Caco-2 (cell line): ENCODE results near the gene GRK3. TPM values are rescaled to one million over a fixed set of nuclear protein-coding genes. Genes with fewer than 3 reads are reported as not detected.

Experiments used
- BruUV-seq: library from RNA; stranded (reverse); fragments of 400-500 nt; replicated peaks from 2 replicates; lab custom pipeline; 2021; lab: Mats Ljungman, UMichigan
- CTCF ChIA-PET: fragments of 300-600 bp; sonication (Branson Sonifier 250); formaldehyde crosslinking; loops from one replicate; lab custom pipeline; 2022; ENCODE audit warnings: antibody characterized with exemption; lab: Charles Lee
- POLR2A ChIA-PET: fragments of 300-600 bp; sonication (Branson Sonifier 250); formaldehyde crosslinking; loops from one replicate; lab custom pipeline; 2022; ENCODE audit warnings: antibody characterized with exemption; lab: Charles Lee
- DNase-seq, 2 experiments: peaks; one replicate each; pipeline versions ENCODE4 v3.0.0 to v3.0.0-alpha.2; 2020 to 2022
- H3K27me3 ChIP-seq: replicated peaks from 2 replicates; pipeline ENCODE4 v1.6.0; 2011; ENCODE audit warnings: low read length; ENCODE audit not compliant: control insufficient read depth, insufficient read depth
- H3K36me3 ChIP-seq: 2 replicates; pipeline ENCODE4 v1.5.1; 2011; ENCODE audit warnings: low read length; ENCODE audit not compliant: control insufficient read depth, insufficient read depth
- H3K4me1 ChIP-seq: fragments of 250-450 bp; sonication (Bioruptor Pico); 2 replicates; pipeline ENCODE4 v1.5.1; 2020; ENCODE audit warnings: mild to moderate bottlenecking
- H3K4me3 ChIP-seq: 2 replicates; pipeline ENCODE4 v1.5.1; 2011; ENCODE audit warnings: low read depth, mild to moderate bottlenecking, control low read depth, low read length
- H3K9me3 ChIP-seq: fragments of 250-450 bp; sonication (Bioruptor Pico); 2 replicates; pipeline ENCODE4 v1.5.1; 2020; ENCODE audit warnings: mild to moderate bottlenecking, moderate library complexity
- H3K27ac Mint-ChIP-seq: one replicate; pipeline ENCODE4 v1.8.0; 2022; ENCODE audit warnings: mixed read lengths; ENCODE audit not compliant: unreplicated experiment
- H3K27me3 Mint-ChIP-seq: one replicate; pipeline ENCODE4 v1.8.0; 2022; ENCODE audit warnings: mixed read lengths; ENCODE audit not compliant: insufficient read depth, unreplicated experiment
- H3K36me3 Mint-ChIP-seq: one replicate; pipeline ENCODE4 v1.8.0; 2022; ENCODE audit warnings: mild to moderate bottlenecking, mixed read lengths; ENCODE audit not compliant: insufficient read depth, unreplicated experiment
- H3K4me1 Mint-ChIP-seq: one replicate; pipeline ENCODE4 v1.8.0; 2022; ENCODE audit warnings: low read depth, mixed read lengths; ENCODE audit not compliant: unreplicated experiment
- H3K4me3 Mint-ChIP-seq: one replicate; pipeline ENCODE4 v1.8.0; 2022; ENCODE audit warnings: mild to moderate bottlenecking, moderate library complexity, mixed read lengths; ENCODE audit not compliant: unreplicated experiment
- H3K9me3 Mint-ChIP-seq: one replicate; pipeline ENCODE4 v1.8.0; 2022; ENCODE audit warnings: mixed read lengths; ENCODE audit not compliant: unreplicated experiment
- intact Hi-C: fragments of 100-400 bp; cut with micrococcal nuclease; formaldehyde crosslinking; loops from one replicate; pipeline ENCODE4 v1.10.0; 2022; ENCODE audit not compliant: unreplicated experiment
- total RNA-seq: library from RNA; stranded (reverse); gene quantifications from 2 replicates; pipeline ENCODE4 v1.2.3, GENCODE V29; 2022
- TF ChIP-seq, protein P1 (sequence below), 2 experiments: fragments of 200-600 bp in 1 of 2; IDR thresholded peaks; 1 replicate in 1 of 2; 2 replicates in 1 of 2; pipeline versions ENCODE4 v1.5.1 to v1.8.0; 2011 to 2022; ENCODE audit warnings: antibody characterized with exemption in 1 of 2, control low read depth in 1 of 2, inconsistent platforms in 1 of 2, low read depth in 1 of 2, low read length in 1 of 2, mild to moderate bottlenecking in 1 of 2, moderate library complexity in 1 of 2; ENCODE audit not compliant: insufficient read depth in 1 of 2, severe bottlenecking in 1 of 2, unreplicated experiment in 1 of 2

The GRK3 gene
- total RNA-seq, 1 experiment from 2014 or later, result 9.7 TPM

DNA sequence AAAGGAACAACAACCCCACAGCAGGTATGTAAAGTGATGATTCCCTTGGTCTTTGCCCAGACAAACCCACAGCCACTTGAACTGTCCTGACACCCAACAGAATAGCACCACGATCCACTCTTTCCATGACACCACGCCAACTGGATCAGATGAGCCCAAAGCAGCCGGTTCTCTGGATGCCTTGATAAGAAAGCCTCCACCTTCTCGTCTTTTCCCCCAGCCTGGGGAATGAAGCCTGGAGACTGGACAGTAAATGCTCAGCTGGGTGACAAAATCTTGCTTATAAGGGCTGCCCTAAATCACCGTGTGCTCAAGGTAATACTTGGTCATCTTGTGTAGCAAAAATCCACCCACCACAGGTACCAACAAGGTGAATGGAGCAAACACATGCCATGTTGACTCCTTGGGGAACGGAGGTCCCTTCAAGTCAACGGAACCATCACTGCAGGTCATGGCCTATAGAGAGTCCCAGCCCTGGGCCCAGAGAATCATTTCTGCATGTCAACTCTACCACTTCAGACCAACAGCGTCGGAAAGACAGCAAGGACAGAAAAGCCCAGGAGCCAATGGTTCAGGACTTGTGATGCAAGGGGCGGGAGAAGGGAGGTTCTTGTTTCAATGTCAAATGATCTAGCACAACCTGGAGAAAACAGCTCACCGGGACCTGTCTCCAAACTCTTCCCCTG lies 175.3 kb downstream of the GRK3 start:
- BruUV-seq, result no TSS peak
- Mint-ChIP-seq H3K9me3 (no peaks in the 10 kb centered on the region), H3K36me3 (no peaks in the 10 kb centered on the region), H3K4me1 (no peaks in the 10 kb centered on the region), H3K4me3 (no peak overlapping the region), H3K27ac (no peak overlapping the region), H3K27me3 (no peaks in the 10 kb centered on the region)
- Histone ChIP-seq H3K36me3 (no peaks in the 10 kb centered on the region), H3K9me3 (no peaks in the 10 kb centered on the region), H3K4me3 (no peak overlapping the region), H3K27me3 (no peaks in the 10 kb centered on the region), H3K4me1 (no peaks in the 10 kb centered on the region)
- intact Hi-C loops, result no loop called here
- ChIA-PET CTCF (no interaction called here), POLR2A (no interaction called here)
- TF ChIP-seq, protein P1, sequence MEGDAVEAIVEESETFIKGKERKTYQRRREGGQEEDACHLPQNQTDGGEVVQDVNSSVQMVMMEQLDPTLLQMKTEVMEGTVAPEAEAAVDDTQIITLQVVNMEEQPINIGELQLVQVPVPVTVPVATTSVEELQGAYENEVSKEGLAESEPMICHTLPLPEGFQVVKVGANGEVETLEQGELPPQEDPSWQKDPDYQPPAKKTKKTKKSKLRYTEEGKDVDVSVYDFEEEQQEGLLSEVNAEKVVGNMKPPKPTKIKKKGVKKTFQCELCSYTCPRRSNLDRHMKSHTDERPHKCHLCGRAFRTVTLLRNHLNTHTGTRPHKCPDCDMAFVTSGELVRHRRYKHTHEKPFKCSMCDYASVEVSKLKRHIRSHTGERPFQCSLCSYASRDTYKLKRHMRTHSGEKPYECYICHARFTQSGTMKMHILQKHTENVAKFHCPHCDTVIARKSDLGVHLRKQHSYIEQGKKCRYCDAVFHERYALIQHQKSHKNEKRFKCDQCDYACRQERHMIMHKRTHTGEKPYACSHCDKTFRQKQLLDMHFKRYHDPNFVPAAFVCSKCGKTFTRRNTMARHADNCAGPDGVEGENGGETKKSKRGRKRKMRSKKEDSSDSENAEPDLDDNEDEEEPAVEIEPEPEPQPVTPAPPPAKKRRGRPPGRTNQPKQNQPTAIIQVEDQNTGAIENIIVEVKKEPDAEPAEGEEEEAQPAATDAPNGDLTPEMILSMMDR (IDR thresholded peaks at IDR 0.05; ENCODE audit: insufficient read depth in 1 of 2, low read depth in 1 of 2, low read length in 1 of 2, severe bottlenecking in 1 of 2, unreplicated experiment in 1 of 2), result no peak
- DNase-seq, result no peak

DNA sequence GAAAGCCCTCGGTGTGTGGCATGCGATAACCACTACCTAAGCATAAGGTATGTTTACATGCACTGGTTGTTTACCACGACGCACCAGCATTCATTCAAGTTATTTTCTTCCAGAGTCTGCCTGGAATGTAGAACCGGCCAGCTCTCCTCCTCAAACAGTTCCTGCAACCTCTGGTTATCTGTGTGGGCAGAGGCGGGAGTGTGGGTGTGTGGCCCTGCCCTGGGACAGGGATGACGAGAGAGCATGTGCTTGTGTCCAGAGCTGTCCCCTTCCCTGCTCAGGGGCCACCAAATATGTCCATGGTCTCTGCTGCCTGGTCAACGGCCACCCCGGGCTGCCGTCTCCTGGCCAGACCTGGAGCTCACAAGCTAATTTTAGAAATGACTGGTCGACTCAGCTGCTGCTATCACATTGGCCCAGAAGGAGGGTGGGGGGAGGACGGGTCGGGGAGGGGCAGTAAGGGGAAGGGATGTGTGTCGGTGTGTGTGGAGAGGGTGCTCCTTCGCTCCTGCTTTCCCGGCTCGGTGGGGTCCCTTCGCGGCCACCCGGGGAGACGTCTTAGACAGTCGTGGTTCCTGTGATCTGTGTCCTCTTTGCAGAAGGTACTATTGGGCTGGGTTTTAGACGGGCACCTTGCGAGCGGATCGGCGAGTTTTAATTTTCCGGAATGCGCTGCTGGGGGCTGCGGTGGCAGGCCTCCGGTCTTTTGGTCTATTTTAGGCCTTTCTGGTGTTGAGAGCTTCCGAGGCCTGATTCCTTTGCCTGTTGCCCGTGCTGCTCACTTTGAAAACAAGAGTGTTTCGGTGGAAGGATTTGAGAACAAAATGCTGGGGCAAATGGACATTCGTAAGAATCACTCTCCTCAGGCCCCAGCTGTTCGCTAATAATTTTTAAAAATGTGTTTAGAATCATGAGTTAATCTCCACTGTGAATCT lies 177.5 kb downstream of the GRK3 start, which contains the start of gene MYO18B:
Gene MYO18B, plus strand, starts transcription at position 497 of the 935 bp plus-strand sequence. CDS start 18,905 bp downstream, outside the sequence.
- no TSS peak for BruUV-seq
- Mint-ChIP-seq H3K4me1 (no peaks in the 10 kb centered on the region), H3K27ac (no peak within 1 kb of the TSS), H3K36me3 (no peaks in the 10 kb centered on the region), H3K9me3 (no peaks in the 10 kb centered on the region), H3K4me3 (no peak within 1 kb of the TSS), H3K27me3 (no peaks in the 10 kb centered on the region)
- intact Hi-C loops, result no loop called here
- no peaks in the 10 kb centered on the region for H3K36me3 ChIP-seq
- CTCF ChIA-PET, result no interaction called here
- no peaks in the 10 kb centered on the region for H3K9me3 ChIP-seq
- POLR2A ChIA-PET, result no interaction called here
- H3K27me3 ChIP-seq, result no peaks in the 10 kb centered on the region
- TF ChIP-seq, protein P1 (IDR thresholded peaks at IDR 0.05; ENCODE audit: insufficient read depth in 1 of 2, low read depth in 1 of 2, low read length in 1 of 2, severe bottlenecking in 1 of 2, unreplicated experiment in 1 of 2), result no peak
- no peak for DNase-seq
- no peaks in the 10 kb centered on the region for H3K4me1 ChIP-seq
- H3K4me3 ChIP-seq, result no peak within 1 kb of the TSS

DNA sequence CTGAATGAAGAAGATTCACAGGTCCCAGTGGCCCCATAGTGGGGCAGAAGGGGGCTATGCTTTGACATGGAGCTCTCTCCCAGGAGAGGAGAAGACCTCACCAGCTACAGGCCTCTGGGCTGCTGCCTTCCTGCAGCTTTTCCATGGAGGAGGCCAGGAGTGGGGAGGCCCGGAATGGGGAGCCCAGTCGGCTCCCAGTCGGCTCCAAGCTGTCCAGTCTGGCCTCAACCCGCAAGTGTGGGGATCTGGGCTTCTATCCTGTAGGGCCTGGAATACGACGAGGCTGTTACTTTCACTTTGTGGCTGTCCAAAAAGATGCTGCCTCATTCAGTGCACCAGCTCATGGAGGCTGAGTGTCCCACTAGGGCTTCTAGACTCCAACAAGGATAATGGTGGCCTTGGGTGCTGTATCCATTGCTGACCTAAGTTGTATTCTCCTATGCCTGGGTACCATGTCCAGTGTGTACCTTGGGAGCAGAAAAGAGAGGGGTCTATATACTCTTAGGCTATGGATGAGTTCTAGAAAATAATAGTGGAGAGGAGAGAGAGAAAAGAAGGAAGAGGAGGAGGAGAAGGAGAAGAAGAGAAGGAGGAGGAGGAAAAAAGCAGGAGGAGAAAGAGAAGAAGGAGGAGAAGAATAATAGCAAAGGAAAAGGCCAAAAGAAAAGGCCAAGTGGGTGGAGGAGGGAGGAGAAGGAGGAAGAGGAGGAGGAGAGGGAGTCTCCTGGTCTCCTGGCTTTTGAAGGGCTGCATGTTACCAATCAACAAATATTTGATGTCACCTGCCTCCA lies 178.6 kb downstream of the GRK3 start:
- no TSS peak for BruUV-seq
- Histone ChIP-seq H3K9me3 (no peaks in the 10 kb centered on the region), H3K36me3 (no peaks in the 10 kb centered on the region), H3K4me1 (no peaks in the 10 kb centered on the region), H3K4me3 (no peak overlapping the region), H3K27me3 (no peaks in the 10 kb centered on the region)
- intact Hi-C loops, result no loop called here
- TF ChIP-seq, protein P1 (IDR thresholded peaks at IDR 0.05; ENCODE audit: insufficient read depth in 1 of 2, low read depth in 1 of 2, low read length in 1 of 2, severe bottlenecking in 1 of 2, unreplicated experiment in 1 of 2), result no peak
- Mint-ChIP-seq H3K4me1 (no peaks in the 10 kb centered on the region), H3K27ac (no peak overlapping the region), H3K9me3 (no peaks in the 10 kb centered on the region), H3K27me3 (no peaks in the 10 kb centered on the region), H3K4me3 (no peak overlapping the region), H3K36me3 (no peaks in the 10 kb centered on the region)
- ChIA-PET POLR2A (no interaction called here), CTCF (no interaction called here)
- DNase-seq, result no peak
